Activated CD8-positive, alpha-beta memory T cell treated with anti-CD3 and anti-CD28 coated beads, Interleukin-2, amount 50 U/mL, for 48 hours (primary cell): ENCODE data around the gene CLEC2A.
"Not testable (repeated sequence)": the region's sequence is repeated elsewhere in the genome, so short reads cannot be mapped to it uniquely, and the experiment has no call there.

Experiments
- DNase-seq: peaks from one replicate; pipeline ENCODE4 v3.0.0-alpha.2; 2020

CLEC2A gene

DNA sequence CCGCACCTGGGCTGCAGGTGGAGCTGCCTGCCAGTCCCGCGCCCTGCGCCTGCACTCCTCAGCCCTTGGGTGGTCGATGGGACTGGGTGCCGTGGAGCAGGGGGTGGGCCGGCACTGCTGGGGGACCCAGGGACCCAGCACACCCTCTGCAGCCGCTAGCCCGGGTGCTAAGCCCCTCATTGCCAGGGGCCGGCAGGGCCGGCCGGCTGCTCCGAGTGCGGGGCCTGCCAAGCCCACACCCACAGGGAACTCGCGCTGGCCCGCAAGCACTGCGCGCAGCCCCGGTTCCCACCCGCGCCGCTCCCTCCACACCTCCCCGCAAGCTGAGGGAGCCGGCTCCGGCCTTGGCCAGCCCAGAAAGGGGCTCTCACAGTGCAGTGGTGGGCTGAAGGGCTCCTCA lies 56.0 kb downstream of the CLEC2A start:
- not testable (repeated sequence) for DNase-seq

DNA sequence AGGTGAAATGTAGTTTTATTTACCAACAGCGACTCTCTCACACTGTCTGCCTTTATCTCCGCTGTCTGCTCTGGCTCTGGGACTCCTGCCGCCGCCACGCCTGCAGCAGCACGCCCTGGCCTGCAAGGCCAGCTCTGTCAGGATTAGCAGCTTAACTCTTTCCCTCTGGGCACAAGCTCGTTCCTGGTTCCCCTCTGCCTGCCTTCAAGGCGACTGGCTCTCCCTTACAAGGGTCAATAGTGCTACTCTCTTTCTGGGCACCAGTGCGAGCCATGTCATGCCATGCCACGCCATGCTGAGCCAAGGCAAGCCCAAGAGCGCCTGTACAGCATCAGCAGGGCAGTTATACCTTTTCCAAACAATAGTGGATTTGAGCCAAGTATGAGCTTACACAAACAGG lies 59.4 kb downstream of the CLEC2A start:
- no peak for DNase-seq

DNA sequence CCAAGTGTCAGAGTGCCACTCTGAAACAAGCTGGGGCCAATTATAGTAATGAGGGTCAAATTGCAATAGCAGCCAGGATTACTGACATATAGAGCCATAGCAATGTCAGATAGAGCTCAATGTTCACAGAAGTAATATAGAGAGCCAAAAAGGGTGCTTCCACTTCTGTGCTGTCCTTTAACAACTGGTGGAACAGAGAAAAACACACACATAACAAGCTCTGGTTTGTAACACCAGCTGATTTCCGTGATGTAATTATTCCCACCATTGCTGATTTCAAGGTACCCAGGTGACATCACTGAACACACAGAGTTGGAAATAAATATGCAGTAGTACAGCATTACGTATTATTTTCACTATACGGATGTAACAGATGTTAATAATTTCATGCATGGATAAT lies 60.0 kb downstream of the CLEC2A start:
- DNase-seq: no peak

DNA sequence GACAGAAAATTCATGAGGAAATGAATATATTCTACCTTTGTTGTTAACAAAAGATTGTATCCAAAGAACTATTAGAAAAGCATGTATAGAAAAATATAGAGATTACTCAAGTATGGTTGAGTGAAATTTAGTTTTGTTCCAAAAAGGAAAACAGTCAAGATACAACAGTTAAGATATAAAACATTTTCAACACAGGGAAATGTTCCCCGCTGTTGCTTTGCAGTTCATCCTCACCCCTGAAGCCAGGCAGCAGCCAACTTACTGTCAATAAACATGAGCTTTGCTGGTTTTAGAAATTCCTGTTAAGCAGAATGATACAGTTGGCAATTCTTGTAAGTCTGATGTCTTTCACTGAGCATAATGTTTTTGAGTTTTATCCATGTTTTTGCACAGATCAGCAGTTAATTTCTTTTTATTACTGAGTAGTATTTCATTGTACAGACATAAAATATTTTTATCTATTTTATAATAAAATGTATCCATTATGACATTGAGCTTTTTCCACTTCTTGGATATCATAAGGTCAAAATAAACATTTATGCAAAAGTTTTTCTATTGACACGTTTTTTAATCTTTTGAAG lies 61.8 kb downstream of the CLEC2A start:
- no peak for DNase-seq

DNA sequence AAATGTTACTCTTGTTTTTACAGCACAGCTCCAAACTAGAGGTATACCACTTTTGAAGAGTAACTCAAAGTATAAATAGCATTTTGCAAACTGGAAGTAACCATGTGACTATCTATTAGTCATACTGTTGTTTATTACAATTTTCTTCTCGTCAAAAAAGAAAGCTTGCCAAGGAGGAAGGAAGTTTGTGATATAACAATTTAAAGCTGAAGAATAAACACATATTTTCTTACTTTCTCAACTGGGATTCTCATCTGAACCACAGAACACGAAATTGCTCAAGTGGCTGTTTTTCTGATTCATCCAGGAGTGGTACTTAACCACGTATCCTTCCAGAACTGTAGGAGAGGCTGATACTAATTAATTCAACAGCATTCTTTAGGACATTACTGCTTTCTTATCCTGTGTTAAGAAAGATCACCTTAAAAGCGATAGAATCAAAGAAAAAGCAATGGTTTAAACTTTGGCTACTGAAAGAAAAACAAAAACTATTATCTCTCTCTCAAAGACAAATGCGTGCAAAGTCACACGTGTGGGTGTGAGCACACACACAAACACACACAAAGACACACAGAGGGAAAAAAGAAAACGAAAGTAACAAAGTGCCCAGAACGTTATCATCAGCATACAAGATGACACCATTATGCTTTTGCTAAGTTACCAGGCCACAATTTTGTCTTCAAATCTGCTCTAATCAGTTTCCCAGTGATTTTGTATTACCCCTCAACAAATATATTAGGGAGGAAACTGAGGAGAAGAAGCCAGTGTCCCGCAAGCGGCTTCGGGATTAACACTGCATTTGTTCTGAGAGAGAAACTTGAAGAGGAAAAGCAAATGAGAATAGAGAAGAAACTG lies 62.6 kb downstream of the CLEC2A start, which contains the start of gene CLEC2B:
Gene CLEC2B, minus strand, starts transcription at position 48 of the 855 bp plus-strand sequence.
- no peak for DNase-seq

DNA sequence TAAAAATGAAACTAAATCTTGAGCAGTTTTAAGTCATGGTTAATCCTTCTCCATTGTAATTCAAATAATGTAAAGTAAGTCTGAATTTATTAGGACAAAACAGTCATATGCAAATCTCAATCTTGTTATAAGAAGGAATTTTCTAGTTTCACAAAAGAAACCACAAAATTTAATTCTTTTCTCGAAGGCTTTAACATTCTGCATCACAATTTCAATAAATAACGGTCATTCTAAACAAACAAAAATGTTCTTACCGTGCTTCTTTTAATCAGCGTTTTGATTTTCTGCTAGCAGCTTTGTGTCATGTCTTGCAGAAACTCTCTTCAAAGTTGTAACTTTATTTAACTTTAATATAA lies 63.2 kb downstream of the CLEC2A start:
- DNase-seq: no peak

DNA sequence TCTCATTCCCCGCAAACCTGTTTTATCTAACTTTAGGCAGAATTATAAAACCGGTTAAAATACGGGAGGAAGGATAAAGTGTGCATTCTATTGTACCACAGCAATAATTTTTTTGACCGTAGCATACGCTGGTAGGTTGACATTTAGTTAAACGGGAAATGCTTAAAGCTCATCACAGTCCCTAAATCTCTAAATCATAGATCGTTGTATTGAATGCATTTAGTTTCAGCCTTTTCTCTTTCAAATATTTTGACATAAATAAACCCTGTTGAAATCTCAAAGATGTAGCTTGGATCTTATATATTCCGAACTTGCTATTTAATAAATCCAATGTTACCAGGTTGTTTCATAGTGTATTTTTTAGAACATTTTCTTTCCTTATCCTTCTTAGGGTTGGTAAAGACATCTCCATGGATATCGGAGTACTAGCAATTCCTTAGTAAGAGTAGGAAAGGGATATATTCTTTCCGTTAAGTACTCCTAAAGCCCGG lies 63.8 kb downstream of the CLEC2A start:
- no peak for DNase-seq

DNA sequence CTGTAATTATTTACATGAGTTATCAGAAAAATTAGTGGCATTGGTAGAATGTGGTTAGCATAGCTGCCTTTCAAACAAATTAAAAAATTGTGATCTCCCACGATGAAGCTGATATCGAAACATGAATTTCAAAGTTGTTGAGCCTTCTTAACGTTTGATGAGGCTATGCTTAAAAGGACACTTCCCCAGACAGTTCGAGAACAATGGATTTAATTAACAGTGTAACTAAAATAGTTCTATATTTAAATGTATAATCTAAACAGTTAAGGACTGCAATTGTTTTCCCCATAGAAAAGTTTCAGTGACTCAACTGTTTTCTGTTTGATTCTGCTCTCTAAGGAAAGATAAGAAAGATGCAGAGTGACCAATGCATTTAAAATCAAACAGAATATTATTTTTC lies 64.6 kb downstream of the CLEC2A start:
- DNase-seq: no peak

DNA sequence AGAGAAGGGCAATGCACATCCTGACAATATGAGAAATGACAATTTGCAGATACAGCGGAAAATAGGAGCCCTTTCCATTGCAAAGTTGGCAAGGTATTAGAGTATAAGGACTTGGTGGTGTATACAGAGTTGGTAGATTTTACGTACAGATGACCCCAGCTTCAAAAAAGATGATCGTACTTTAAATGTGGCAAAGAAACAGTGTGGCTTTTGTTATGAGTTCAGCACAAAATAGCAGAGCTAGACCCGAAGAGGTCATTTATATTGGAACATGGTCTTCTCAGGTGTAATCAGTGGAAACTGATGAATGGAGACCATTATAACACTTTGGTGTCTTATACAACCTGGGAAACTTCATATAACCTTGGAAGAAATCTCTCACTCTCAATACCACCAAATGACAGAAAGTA lies 65.3 kb downstream of the CLEC2A start:
- DNase-seq: no peak

DNA sequence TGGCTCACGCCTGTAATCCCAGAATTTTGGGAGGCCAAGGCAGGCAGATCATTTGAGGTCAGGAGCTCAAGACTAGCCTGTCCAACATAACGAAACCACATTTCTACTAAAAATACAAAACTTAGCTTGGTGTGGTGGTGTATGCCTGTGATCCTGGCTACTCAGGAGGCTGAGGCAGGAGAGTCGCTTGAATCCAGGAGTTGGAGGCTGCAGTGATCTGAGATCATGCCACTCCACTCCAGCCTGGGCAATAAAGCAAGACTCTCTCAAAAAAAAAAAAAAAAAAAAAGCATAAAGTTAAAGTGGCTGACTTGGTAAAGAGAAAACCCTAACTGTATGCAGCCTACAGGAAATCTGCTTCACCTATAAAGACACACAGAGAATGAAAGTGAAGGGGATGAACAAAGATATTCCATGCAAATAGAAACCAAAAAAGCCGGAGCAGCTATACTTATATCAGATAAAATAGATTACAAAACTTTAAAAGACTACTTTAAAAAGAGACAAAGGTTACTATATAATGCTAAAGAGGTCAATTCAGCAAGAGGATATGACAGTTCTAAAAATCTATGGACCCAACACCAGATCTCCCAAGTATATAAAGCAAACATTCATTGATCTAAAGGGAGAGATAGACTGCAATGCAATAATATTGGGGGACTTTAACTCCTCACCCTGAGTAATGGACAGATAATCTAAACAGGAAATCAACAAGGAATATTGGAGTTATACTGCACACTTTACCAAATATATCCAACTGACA lies 67.1 kb downstream of the CLEC2A start:
- no peak for DNase-seq
